Measurements from ENCODE around the gene UHRF2.
A peak's percentile ranks its signal among the peaks of the same experiment; 100 is the strongest.

The UHRF2 gene

GRCh38 chr9:6426117-6426516, 13.1 kb downstream of the UHRF2 start:
- H3K18ac ChIP-seq (ENCODE audit: low read length) = no peak overlapping the region
- no peak overlapping the region for H4K91ac ChIP-seq (ENCODE audit: low read depth, low read length)
- no peak overlapping the region for H3K9ac ChIP-seq (ENCODE audit: low read length)
- DNase-seq = no peak
- H2BK120ac ChIP-seq (ENCODE audit: insufficient read depth, low read length, poor library complexity) = no peak overlapping the region
- H3K4ac ChIP-seq (ENCODE audit: low read depth, low read length) = no peak overlapping the region
- no peak overlapping the region for H3K4me2 ChIP-seq (ENCODE audit: low read length)
- peaks cover 4% of the 10 kb centered on the region for H3K79me2 ChIP-seq (ENCODE audit: control insufficient read depth, insufficient read depth, low read length, poor library complexity)
- no peaks in the 10 kb centered on the region for H3K27me3 ChIP-seq (ENCODE audit: insufficient read depth, low read length)
- no peak overlapping the region for H2AK5ac ChIP-seq (ENCODE audit: low read length)
- peaks cover 2 to 7% of the 10 kb centered on the region in 2 experiments for H3K36me3 ChIP-seq (ENCODE audit: control insufficient read depth in 1 of 2, insufficient read depth in 2 of 2, low read length in 2 of 2)
- no peak overlapping the region for H3K23ac ChIP-seq (ENCODE audit: low read length)
- no peak overlapping the region for H2AFZ ChIP-seq (ENCODE audit: insufficient read depth, low read length, poor library complexity)
- no peaks in the 10 kb centered on the region for H3K4me1 ChIP-seq (ENCODE audit: control insufficient read depth in 1 of 2, insufficient read depth in 2 of 2, low read length in 2 of 2)
- no peak overlapping the region for H3K27ac ChIP-seq (ENCODE audit: low read depth, low read length)
- H3K4me3 ChIP-seq (ENCODE audit: low read depth, low read length) = no peak overlapping the region
- no peak overlapping the region for H4K8ac ChIP-seq (ENCODE audit: low read depth, low read length)
- no peak overlapping the region for H4K12ac ChIP-seq (ENCODE audit: low read depth, low read length)
- no peaks in the 10 kb centered on the region for H3K9me3 ChIP-seq (ENCODE audit: insufficient read depth, low read depth, low read length)
- no CpG with 5 or more reads among the region's 2 CpGs for WGBS (ENCODE audit: extremely low coverage, insufficient coverage, insufficient read length)
- no peak overlapping the region for H2BK5ac ChIP-seq (ENCODE audit: low read depth, low read length, poor library complexity)
- no peaks in the 10 kb centered on the region for H3K79me1 ChIP-seq (ENCODE audit: low read length)
- H2BK12ac ChIP-seq (ENCODE audit: low read length) = no peak overlapping the region
- no peak overlapping the region for H3K14ac ChIP-seq (ENCODE audit: low read length)

GRCh38 chr9:6428940-6429889, 16.2 kb downstream of the UHRF2 start:
- H3K18ac ChIP-seq (ENCODE audit: low read length) = no peak overlapping the region
- H3K79me1 ChIP-seq (ENCODE audit: low read length) = no peaks in the 10 kb centered on the region
- no peak overlapping the region for H3K23ac ChIP-seq (ENCODE audit: low read length)
- no peak overlapping the region for H4K12ac ChIP-seq (ENCODE audit: low read depth, low read length)
- H3K27ac ChIP-seq (ENCODE audit: low read depth, low read length) = no peak overlapping the region
- DNase-seq = no peak
- no peak overlapping the region for H3K4me3 ChIP-seq (ENCODE audit: low read depth, low read length)
- WGBS (ENCODE audit: extremely low coverage, insufficient coverage, insufficient read length) = no CpG with 5 or more reads among the region's 11 CpGs
- no peak overlapping the region for H4K8ac ChIP-seq (ENCODE audit: low read depth, low read length)
- no peak overlapping the region for H3K4me2 ChIP-seq (ENCODE audit: low read length)
- H3K14ac ChIP-seq (ENCODE audit: low read length) = no peak overlapping the region
- H4K91ac ChIP-seq (ENCODE audit: low read depth, low read length) = no peak overlapping the region
- H2AK5ac ChIP-seq (ENCODE audit: low read length) = no peak overlapping the region
- no peak overlapping the region for H2AFZ ChIP-seq (ENCODE audit: insufficient read depth, low read length, poor library complexity)
- peaks cover 6% of the 10 kb centered on the region for H3K79me2 ChIP-seq (ENCODE audit: control insufficient read depth, insufficient read depth, low read length, poor library complexity)
- H2BK120ac ChIP-seq (ENCODE audit: insufficient read depth, low read length, poor library complexity) = no peak overlapping the region
- H3K9me3 ChIP-seq (ENCODE audit: insufficient read depth, low read depth, low read length) = no peaks in the 10 kb centered on the region
- H2BK5ac ChIP-seq (ENCODE audit: low read depth, low read length, poor library complexity) = no peak overlapping the region
- peak overlapping the region; percentile 17 for H3K4ac ChIP-seq (ENCODE audit: low read depth, low read length)
- no peak overlapping the region for H2BK12ac ChIP-seq (ENCODE audit: low read length)
- no peaks in the 10 kb centered on the region for H3K27me3 ChIP-seq (ENCODE audit: insufficient read depth, low read length)
- no peaks in the 10 kb centered on the region for H3K4me1 ChIP-seq (ENCODE audit: control insufficient read depth in 1 of 2, insufficient read depth in 2 of 2, low read length in 2 of 2)
- peaks cover 0 to 1% of the 10 kb centered on the region in 2 experiments for H3K36me3 ChIP-seq (ENCODE audit: control insufficient read depth in 1 of 2, insufficient read depth in 2 of 2, low read length in 2 of 2)
- no peak overlapping the region for H3K9ac ChIP-seq (ENCODE audit: low read length)

DNA sequence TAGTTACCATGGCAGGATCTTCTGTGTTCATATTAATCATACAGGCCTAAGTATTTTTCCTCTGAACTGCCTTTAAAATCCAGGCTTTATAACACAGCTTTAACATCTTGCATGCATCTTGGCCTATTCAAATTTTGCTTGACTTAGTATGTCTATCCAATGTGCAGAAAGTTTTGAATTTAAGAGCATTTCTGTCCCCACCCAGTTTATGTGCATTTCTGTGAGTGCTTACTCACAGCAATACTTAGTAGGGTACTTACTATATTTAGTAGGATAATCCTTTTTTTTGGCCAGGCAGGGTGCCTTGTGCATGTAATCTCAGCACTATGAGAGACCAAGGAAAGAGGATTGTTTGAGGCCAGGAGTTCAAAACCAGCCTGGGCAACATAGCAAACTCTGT, 18.0 kb downstream of the UHRF2 start:
- H3K4me3 ChIP-seq (ENCODE audit: low read depth, low read length) = no peak overlapping the region
- no peak overlapping the region for H2BK120ac ChIP-seq (ENCODE audit: insufficient read depth, low read length, poor library complexity)
- no peak overlapping the region for H3K9ac ChIP-seq (ENCODE audit: low read length)
- DNase-seq = no peak
- no peak overlapping the region for H2BK12ac ChIP-seq (ENCODE audit: low read length)
- H3K18ac ChIP-seq (ENCODE audit: low read length) = no peak overlapping the region
- H3K9me3 ChIP-seq (ENCODE audit: insufficient read depth, low read depth, low read length) = no peaks in the 10 kb centered on the region
- no peak overlapping the region for H4K8ac ChIP-seq (ENCODE audit: low read depth, low read length)
- H4K91ac ChIP-seq (ENCODE audit: low read depth, low read length) = no peak overlapping the region
- no peaks in the 10 kb centered on the region for H3K79me1 ChIP-seq (ENCODE audit: low read length)
- H3K4me1 ChIP-seq (ENCODE audit: control insufficient read depth in 1 of 2, insufficient read depth in 2 of 2, low read length in 2 of 2) = no peaks in the 10 kb centered on the region
- no peaks in the 10 kb centered on the region for H3K27me3 ChIP-seq (ENCODE audit: insufficient read depth, low read length)
- H4K12ac ChIP-seq (ENCODE audit: low read depth, low read length) = no peak overlapping the region
- no peak overlapping the region for H3K4me2 ChIP-seq (ENCODE audit: low read length)
- H2AK5ac ChIP-seq (ENCODE audit: low read length) = no peak overlapping the region
- H3K4ac ChIP-seq (ENCODE audit: low read depth, low read length) = no peak overlapping the region
- H3K14ac ChIP-seq (ENCODE audit: low read length) = no peak overlapping the region
- H3K23ac ChIP-seq (ENCODE audit: low read length) = no peak overlapping the region
- H2BK5ac ChIP-seq (ENCODE audit: low read depth, low read length, poor library complexity) = no peak overlapping the region
- H2AFZ ChIP-seq (ENCODE audit: insufficient read depth, low read length, poor library complexity) = no peak overlapping the region
- no peaks in the 10 kb centered on the region for H3K36me3 ChIP-seq (ENCODE audit: control insufficient read depth in 1 of 2, insufficient read depth in 2 of 2, low read length in 2 of 2)
- H3K27ac ChIP-seq (ENCODE audit: low read depth, low read length) = no peak overlapping the region
- H3K79me2 ChIP-seq (ENCODE audit: control insufficient read depth, insufficient read depth, low read length, poor library complexity) = peaks cover 6% of the 10 kb centered on the region

GRCh38 chr9:6433410-6433809, 20.4 kb downstream of the UHRF2 start:
- Histone ChIP-seq H2BK12ac (ENCODE audit: low read length) (no peak overlapping the region), H3K27ac (ENCODE audit: low read depth, low read length) (no peak overlapping the region), H3K27me3 (ENCODE audit: insufficient read depth, low read length) (no peaks in the 10 kb centered on the region), H3K9ac (ENCODE audit: low read length) (no peak overlapping the region), H3K79me2 (ENCODE audit: control insufficient read depth, insufficient read depth, low read length, poor library complexity) (peaks cover 6% of the 10 kb centered on the region), H3K23ac (ENCODE audit: low read length) (no peak overlapping the region), H2BK5ac (ENCODE audit: low read depth, low read length, poor library complexity) (no peak overlapping the region), H4K12ac (ENCODE audit: low read depth, low read length) (no peak overlapping the region), H4K8ac (ENCODE audit: low read depth, low read length) (no peak overlapping the region), H3K36me3 (ENCODE audit: control insufficient read depth in 1 of 2, insufficient read depth in 2 of 2, low read length in 2 of 2) (peaks cover 6 to 7% of the 10 kb centered on the region in 2 experiments), H2AK5ac (ENCODE audit: low read length) (no peak overlapping the region), H3K4me3 (ENCODE audit: low read depth, low read length) (no peak overlapping the region), H3K4ac (ENCODE audit: low read depth, low read length) (no peak overlapping the region), H3K14ac (ENCODE audit: low read length) (no peak overlapping the region), H3K79me1 (ENCODE audit: low read length) (no peaks in the 10 kb centered on the region), H3K9me3 (ENCODE audit: insufficient read depth, low read depth, low read length) (no peaks in the 10 kb centered on the region), H2AFZ (ENCODE audit: insufficient read depth, low read length, poor library complexity) (no peak overlapping the region), H3K18ac (ENCODE audit: low read length) (no peak overlapping the region), H3K4me2 (ENCODE audit: low read length) (no peak overlapping the region), H2BK120ac (ENCODE audit: insufficient read depth, low read length, poor library complexity) (no peak overlapping the region), H3K4me1 (ENCODE audit: control insufficient read depth in 1 of 2, insufficient read depth in 2 of 2, low read length in 2 of 2) (no peaks in the 10 kb centered on the region), H4K91ac (ENCODE audit: low read depth, low read length) (no peak overlapping the region)
- WGBS (ENCODE audit: extremely low coverage, insufficient coverage, insufficient read length) = no CpG with 5 or more reads among the region's 2 CpGs
- DNase-seq = peak in 1 of 2 donors; percentile 62

All from trophoblast cell (in vitro differentiated cells and primary cell).